HG02870 (cell line): ENCODE measurements around the gene MSANTD1.

Experiments
- ATAC-seq: cut with Tn5 transposase; IDR thresholded peaks from one replicate; pipeline ENCODE4 v1.9.1; 2021; ENCODE audit warnings: mild to moderate bottlenecking, moderate library complexity; ENCODE audit not compliant: unreplicated experiment

The MSANTD1 gene

GRCh38 chr4:3301450-3302172, 52.7 kb downstream of the MSANTD1 start:
- no peak for ATAC-seq

GRCh38 chr4:3302173-3302785, 53.3 kb downstream of the MSANTD1 start:
- no peak for ATAC-seq

GRCh38 chr4:3302786-3303564, 54.0 kb downstream of the MSANTD1 start:
- no peak for ATAC-seq

- ATAC-seq, result no peak
These were observed 54.5 kb downstream of the MSANTD1 start for GRCh38 chr4:3303565-3303824.

- no peak for ATAC-seq
These were observed 55.2 kb downstream of the MSANTD1 start for GRCh38 chr4:3303923-3304710.

GRCh38 chr4:3304831-3305609, 56.1 kb downstream of the MSANTD1 start:
- no peak for ATAC-seq

GRCh38 chr4:3305610-3306371, 56.8 kb downstream of the MSANTD1 start:
- ATAC-seq, result no peak
